ENCODE results near the gene JAZF1.

GRCh38 chr7:28168393-28169158, 12.0 kb downstream of the JAZF1 start:
- no peak for TF ChIP-seq CTCF (IDR thresholded peaks at IDR 0.05 in 4 of 5, conservative IDR thresholded peaks at IDR 0.05 in 1 of 5)
- TF ChIP-seq POLR2A (IDR thresholded peaks at IDR 0.05): no peak
